GM12801 (cell line): ENCODE measurements around the gene RASGRP3.

Experiments used
- TF ChIP-seq, protein P1 (sequence below): IDR thresholded peaks from one replicate; pipeline ENCODE4 v1.5.1; 2011; ENCODE audit warnings: control low read depth; ENCODE audit not compliant: insufficient read length; ENCODE audit errors: extremely low read depth

The RASGRP3 gene, protein sequence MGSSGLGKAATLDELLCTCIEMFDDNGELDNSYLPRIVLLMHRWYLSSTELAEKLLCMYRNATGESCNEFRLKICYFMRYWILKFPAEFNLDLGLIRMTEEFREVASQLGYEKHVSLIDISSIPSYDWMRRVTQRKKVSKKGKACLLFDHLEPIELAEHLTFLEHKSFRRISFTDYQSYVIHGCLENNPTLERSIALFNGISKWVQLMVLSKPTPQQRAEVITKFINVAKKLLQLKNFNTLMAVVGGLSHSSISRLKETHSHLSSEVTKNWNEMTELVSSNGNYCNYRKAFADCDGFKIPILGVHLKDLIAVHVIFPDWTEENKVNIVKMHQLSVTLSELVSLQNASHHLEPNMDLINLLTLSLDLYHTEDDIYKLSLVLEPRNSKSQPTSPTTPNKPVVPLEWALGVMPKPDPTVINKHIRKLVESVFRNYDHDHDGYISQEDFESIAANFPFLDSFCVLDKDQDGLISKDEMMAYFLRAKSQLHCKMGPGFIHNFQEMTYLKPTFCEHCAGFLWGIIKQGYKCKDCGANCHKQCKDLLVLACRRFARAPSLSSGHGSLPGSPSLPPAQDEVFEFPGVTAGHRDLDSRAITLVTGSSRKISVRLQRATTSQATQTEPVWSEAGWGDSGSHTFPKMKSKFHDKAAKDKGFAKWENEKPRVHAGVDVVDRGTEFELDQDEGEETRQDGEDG

DNA sequence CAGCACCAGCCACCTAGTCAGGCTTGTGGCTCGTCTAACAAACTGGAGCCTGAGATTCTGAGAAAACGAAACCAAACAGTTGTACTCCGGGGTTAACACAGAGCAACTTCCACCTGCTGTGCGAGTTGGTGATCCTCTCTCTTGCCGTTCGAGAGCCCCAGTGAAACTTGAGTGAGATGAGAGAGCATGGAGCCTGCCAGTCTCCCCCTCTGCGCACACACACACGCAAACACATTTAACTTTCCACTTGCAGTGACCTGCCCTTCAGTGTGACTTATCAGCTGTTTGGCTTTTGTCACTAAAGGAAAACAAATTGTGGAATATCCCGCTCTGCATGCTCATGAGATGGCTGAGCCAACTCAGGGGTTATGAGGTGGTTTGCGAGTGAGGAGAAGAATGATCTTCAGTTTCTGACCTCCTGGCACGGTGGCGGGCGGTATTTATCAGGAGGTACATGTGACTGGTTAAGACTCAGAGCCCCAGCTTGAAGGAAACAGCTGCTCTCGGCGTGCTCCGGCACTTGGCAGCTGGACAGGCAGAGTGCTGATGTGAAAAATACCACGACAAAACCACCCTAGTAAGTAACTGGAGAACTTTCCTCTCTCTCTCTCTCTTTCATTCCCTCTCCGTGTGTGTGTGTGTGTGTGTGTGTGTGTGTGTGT lies at the start of gene RASGRP3:
TSS of gene RASGRP3 (plus strand) at position 519 of the 662 bp plus-strand sequence. CDS start 38,488 bp downstream, outside the sequence.
- TF ChIP-seq, protein P1, sequence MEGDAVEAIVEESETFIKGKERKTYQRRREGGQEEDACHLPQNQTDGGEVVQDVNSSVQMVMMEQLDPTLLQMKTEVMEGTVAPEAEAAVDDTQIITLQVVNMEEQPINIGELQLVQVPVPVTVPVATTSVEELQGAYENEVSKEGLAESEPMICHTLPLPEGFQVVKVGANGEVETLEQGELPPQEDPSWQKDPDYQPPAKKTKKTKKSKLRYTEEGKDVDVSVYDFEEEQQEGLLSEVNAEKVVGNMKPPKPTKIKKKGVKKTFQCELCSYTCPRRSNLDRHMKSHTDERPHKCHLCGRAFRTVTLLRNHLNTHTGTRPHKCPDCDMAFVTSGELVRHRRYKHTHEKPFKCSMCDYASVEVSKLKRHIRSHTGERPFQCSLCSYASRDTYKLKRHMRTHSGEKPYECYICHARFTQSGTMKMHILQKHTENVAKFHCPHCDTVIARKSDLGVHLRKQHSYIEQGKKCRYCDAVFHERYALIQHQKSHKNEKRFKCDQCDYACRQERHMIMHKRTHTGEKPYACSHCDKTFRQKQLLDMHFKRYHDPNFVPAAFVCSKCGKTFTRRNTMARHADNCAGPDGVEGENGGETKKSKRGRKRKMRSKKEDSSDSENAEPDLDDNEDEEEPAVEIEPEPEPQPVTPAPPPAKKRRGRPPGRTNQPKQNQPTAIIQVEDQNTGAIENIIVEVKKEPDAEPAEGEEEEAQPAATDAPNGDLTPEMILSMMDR, result no peak

DNA sequence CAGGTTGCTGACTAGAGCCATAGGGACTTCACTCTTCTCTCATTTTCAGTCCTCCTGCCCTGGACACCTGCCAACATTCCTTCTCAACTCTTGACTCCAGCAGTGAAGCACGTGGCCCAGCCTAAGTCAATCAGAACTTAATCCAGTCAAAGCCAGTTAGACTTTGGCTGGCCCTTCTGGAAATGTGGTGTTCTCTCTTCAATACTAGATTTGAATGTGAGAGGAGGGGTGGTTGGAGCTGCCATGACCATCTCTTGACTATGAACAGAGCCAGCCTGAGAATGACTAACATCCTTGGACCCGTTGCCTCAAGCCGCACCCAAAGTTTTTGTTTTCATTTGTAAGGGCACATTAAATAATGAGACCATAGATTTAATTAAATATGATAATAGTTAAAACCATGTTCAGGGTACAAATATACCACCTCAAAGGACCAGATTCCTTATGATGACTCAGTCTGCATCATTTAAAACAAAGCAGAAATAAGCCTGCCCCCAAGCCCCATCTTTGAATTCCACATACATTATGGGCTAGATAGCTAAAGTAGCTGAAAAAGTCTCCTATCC lies 49.7 kb upstream of the RASGRP3 start:
- TF ChIP-seq, protein P1, result no peak

DNA sequence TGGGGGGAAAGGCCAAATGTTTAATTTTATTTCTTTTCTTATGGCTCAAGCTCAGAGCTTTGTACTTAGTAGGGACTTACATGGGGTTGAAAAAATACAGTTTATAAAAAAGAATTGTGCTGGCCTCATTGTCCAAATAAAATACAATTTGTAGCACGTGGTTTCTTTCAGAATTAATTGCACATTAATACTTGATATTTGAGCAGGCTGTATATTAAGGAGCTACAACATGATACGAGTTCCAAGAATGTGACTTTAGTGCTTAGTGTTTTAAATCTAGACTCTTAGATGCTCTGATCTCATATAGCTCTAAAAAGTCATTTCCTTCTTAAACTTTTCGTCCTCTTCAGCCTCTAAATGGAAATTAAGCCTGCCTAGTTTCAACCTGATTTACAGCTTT lies 46.4 kb upstream of the RASGRP3 start:
- TF ChIP-seq, protein P1, result no peak

DNA sequence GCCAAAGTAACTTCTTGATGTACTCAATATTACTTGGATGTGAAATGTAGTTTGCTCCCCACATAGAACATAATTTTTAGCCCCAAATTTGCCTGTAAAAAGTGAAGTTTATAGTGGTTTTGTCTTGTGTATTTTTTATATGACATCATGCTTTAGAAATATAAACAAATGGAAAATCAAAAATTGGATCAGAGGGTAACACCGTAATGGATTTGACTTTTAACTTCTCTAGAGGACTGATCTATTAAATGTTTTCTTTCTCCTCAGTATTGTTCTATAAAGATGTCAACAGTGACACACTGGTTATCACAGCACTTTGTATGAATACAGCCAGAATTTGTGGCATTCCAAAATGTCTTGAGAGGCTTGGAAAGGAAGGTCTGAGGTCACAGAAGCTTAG lies 45.6 kb upstream of the RASGRP3 start:
- TF ChIP-seq, protein P1, result no peak

DNA sequence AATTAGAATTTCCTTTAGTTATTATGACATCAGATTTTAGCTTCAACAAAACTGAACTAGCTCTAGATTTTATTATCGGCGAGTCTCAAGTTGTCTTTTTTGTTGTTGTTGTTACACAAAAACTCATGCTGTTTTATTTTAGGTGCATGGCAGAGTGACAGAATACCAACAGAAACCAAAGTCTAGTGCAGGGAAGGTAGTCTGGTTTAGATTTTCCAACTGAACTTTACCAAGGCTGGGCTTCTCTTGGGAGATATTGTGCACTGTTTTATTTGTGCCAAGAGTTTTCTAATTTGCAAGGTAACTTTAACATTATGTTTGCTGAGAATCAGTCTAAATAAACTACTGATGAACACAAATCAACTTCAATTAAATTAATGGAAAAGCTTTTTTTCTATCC lies 43.6 kb upstream of the RASGRP3 start:
- TF ChIP-seq, protein P1, result no peak

DNA sequence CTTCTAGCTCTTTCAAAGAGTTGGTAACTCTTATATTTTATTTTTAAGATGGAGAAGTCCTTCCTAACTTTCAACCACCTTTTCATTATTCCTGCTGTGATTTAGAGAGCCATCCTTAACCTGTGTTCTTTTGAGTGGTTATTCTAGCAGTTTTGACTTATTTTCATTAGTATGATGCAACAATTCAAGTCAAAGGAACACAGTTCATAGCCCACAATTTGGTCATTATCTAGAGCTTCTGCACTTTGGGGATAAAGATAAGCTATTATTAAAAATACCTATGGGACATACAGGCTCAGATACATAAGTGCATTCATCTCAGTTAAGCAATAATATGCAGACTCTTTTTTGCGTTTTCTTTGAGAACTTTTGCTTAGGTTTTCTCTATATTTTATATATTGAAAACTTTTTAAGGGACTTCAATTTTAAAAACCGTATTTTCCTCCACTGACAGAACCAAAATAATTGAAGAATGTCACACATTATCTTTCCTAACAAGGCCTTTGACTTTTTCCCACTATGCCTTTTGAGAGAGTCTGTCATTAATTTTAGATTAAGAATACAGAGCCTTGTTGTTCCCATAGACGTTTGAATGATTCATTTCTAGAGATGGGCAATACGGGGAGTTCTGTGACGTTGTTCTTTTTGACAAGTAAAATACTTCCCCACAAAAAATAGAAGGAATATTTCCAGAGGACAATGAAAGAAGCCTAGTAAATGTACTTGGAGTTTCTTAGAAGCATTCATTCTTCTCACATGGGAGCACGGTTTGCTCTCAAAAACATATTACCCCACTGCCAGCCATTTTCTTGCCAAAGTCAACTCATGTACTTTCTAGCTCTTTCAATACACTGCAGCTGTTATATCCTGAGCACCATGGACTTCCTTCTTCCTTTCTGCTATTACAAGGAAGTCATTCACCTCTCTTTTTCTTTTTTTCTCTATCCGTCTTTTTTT lies 42.9 kb upstream of the RASGRP3 start:
- TF ChIP-seq, protein P1, result no peak
